Panc1 (cell line): Measurements from ENCODE around the gene CD9. TPM values are rescaled to one million over a fixed set of nuclear protein-coding genes. Genes with fewer than 3 reads are reported as not detected.

Experiments
- ATAC-seq: fragments of 200-7000 bp; cut with Tn5 transposase; 2 replicates; pipeline ENCODE4 v1.9.1; 2020; ENCODE audit warnings: mild to moderate bottlenecking, moderate library complexity
- BruUV-seq: library from RNA; stranded (reverse); fragments of 400-500 nt; replicated peaks from 2 replicates; lab custom pipeline; 2021; lab: Mats Ljungman, UMichigan
- CTCF ChIA-PET: fragments of 300-600 bp; sonication (Branson Sonifier 250); formaldehyde crosslinking; loops from one replicate; lab custom pipeline; 2022; ENCODE audit warnings: antibody characterized with exemption; lab: Charles Lee
- POLR2A ChIA-PET: fragments of 300-600 bp; sonication (Branson Sonifier 250); formaldehyde crosslinking; loops from one replicate; lab custom pipeline; 2022; ENCODE audit warnings: antibody characterized with exemption; lab: Charles Lee
- DNase-seq: peaks from one replicate; pipeline ENCODE4 v3.0.0-alpha.2; 2010; ENCODE audit warnings: low read depth, low spot score
- H3K27ac ChIP-seq: 2 replicates; pipeline ENCODE4 v1.5.1; 2011; ENCODE audit warnings: mild to moderate bottlenecking, low read length, inconsistent platforms
- H3K27me3 ChIP-seq: fragments of 200-500 bp; sonication (Bioruptor generic); 2 replicates; pipeline ENCODE4 v1.6.0; 2014; ENCODE audit warnings: low read length, inconsistent platforms; ENCODE audit not compliant: control insufficient read depth, insufficient read depth
- H3K36me3 ChIP-seq: fragments of 200-500 bp; sonication (Bioruptor generic); 2 replicates; pipeline ENCODE4 v1.5.1; 2014; ENCODE audit warnings: inconsistent platforms, mild to moderate bottlenecking, low read length, moderate library complexity; ENCODE audit not compliant: control insufficient read depth, insufficient read depth
- H3K4me1 ChIP-seq: 2 replicates; pipeline ENCODE4 v1.5.1; 2011; ENCODE audit warnings: inconsistent platforms, mild to moderate bottlenecking, low read length, moderate library complexity; ENCODE audit not compliant: control insufficient read depth, insufficient read depth
- H3K4me3 ChIP-seq, 2 experiments: 2 replicates each; pipeline ENCODE4 v1.5.1; 2011 to 2012; ENCODE audit warnings: low read depth in 2 of 2, low read length in 2 of 2, mild to moderate bottlenecking in 2 of 2, inconsistent platforms in 1 of 2, moderate library complexity in 1 of 2
- H3K9me3 ChIP-seq: fragments of 200-500 bp; sonication (Bioruptor generic); 2 replicates; pipeline ENCODE4 v1.5.1; 2014; ENCODE audit warnings: low read depth, mild to moderate bottlenecking, inconsistent platforms, low read length, moderate library complexity; ENCODE audit not compliant: control insufficient read depth, insufficient read depth
- POLR2AphosphoS5 ChIP-seq: IDR thresholded peaks from 2 replicates; pipeline ENCODE4 v1.6.1; 2012; ENCODE audit warnings: mild to moderate bottlenecking, low read depth, low read length, moderate library complexity
- SIN3A ChIP-seq: IDR thresholded peaks from 2 replicates; pipeline ENCODE4 v1.6.1; 2012; ENCODE audit warnings: low read depth, mild to moderate bottlenecking, low read length, moderate library complexity, borderline replicate concordance; ENCODE audit not compliant: insufficient read depth
- TCF7L2 ChIP-seq: IDR thresholded peaks from 2 replicates; pipeline ENCODE4 v1.6.1; 2011; ENCODE audit warnings: mild to moderate bottlenecking, low read depth, low read length, inconsistent platforms
- in situ Hi-C: cut with HindIII; loops from 2 replicates; pipeline ENCODE4 v1.10.0; 2016; ENCODE audit warnings: low sequenced_read_pairs, low pct_unique_long_range_greater_than_20kb
- intact Hi-C: fragments of 100-400 bp; cut with micrococcal nuclease; formaldehyde crosslinking; loops from one replicate; pipeline ENCODE4 v1.10.0; 2022; ENCODE audit not compliant: unreplicated experiment
- total RNA-seq: library from RNA; stranded (reverse); gene quantifications from one replicate; pipeline ENCODE4 v1.2.1, GENCODE V29; 2021; ENCODE audit not compliant: unreplicated experiment
- TF ChIP-seq, protein P1 (sequence below): fragments of 450-650 bp; IDR thresholded peaks from 2 replicates; pipeline ENCODE4 v1.5.1; 2017; ENCODE audit warnings: mild to moderate bottlenecking
- TF ChIP-seq, protein P2 (sequence below), 2 experiments: IDR thresholded peaks; 2 replicates each; pipeline ENCODE4 v1.6.1; 2011 to 2012; ENCODE audit warnings: low read depth in 2 of 2, control low read depth in 1 of 2, low read length in 1 of 2, mild to moderate bottlenecking in 1 of 2, moderate library complexity in 1 of 2; ENCODE audit not compliant: insufficient read depth in 1 of 2

The CD9 gene
- total RNA-seq, 1 experiment from 2014 or later, result 103 TPM

DNA sequence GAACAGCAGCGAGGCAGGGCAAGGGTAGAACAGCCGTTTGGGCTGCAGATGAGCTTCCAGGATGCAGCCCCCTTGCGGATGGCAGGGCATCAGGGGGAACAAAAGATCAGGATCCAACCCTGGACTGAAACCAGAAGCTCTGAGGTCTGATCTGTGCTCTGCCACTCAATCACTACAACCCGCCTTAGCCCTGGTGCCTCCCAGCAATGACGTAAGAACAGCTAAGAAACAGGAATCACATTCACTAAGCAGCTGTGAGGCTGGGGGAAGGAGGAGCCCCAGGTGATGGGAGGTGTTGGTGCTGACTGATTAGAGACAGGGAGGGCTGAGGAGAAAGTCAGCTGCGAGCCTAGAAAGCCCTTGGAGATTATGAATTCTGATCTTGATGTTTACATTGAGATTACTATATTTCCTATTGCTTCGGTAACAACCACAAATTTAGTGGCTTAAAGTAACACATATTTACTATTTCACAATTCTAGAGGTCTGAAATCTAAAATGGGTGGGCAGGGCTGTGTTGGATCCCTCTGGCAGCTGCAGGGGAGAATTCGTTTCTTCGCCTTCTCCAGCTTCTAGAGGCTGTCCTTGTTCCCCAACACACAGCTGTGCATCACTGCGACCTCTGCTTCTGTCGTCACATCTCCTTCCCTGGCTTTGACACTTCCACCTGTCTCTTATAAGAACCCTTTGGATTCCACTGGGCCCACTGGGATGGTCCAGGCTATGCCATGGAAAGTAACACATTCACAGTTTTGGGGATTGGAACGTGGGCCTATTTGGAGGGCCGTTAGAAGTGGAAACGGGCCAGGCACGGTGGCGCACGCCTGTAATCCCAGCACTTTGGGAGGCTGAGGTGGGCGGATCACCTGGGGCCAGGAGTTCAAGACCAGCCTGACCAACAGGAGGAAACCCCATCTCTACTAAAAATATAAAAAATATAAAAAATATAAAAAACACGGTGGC is 6.1 kb upstream of the CD9 start:
- Histone ChIP-seq H3K27me3 (no peaks in the 10 kb centered on the region), H3K36me3 (no peaks in the 10 kb centered on the region), H3K4me3 (no peak overlapping the region), H3K4me1 (peaks cover 4% of the 10 kb centered on the region), H3K27ac (no peak overlapping the region), H3K9me3 (no peaks in the 10 kb centered on the region)
- intact Hi-C loops (loop anchor here (2.0 kb wide), 2 partner anchors 91 to 131 kb away; no protein-coding TSS in a partner anchor), in situ Hi-C loops (no loop called here)
- no peak for DNase-seq
- POLR2A ChIA-PET, result interaction anchor here (0.6 kb wide), 1 partner anchor 76 kb away, joined by 17 read pairs; no protein-coding TSS in a partner anchor
- no TSS peak for BruUV-seq
- TF ChIP-seq, protein P1, sequence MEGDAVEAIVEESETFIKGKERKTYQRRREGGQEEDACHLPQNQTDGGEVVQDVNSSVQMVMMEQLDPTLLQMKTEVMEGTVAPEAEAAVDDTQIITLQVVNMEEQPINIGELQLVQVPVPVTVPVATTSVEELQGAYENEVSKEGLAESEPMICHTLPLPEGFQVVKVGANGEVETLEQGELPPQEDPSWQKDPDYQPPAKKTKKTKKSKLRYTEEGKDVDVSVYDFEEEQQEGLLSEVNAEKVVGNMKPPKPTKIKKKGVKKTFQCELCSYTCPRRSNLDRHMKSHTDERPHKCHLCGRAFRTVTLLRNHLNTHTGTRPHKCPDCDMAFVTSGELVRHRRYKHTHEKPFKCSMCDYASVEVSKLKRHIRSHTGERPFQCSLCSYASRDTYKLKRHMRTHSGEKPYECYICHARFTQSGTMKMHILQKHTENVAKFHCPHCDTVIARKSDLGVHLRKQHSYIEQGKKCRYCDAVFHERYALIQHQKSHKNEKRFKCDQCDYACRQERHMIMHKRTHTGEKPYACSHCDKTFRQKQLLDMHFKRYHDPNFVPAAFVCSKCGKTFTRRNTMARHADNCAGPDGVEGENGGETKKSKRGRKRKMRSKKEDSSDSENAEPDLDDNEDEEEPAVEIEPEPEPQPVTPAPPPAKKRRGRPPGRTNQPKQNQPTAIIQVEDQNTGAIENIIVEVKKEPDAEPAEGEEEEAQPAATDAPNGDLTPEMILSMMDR, result no peak
- TF ChIP-seq POLR2AphosphoS5 (no peak), TCF7L2 (no peak)
- CTCF ChIA-PET, result interaction anchor here (0.7 to 1.2 kb wide), 3 partner anchors 83 to 318 kb away, joined by 3 read pairs; no protein-coding TSS in a partner anchor
- no peak for ATAC-seq

DNA sequence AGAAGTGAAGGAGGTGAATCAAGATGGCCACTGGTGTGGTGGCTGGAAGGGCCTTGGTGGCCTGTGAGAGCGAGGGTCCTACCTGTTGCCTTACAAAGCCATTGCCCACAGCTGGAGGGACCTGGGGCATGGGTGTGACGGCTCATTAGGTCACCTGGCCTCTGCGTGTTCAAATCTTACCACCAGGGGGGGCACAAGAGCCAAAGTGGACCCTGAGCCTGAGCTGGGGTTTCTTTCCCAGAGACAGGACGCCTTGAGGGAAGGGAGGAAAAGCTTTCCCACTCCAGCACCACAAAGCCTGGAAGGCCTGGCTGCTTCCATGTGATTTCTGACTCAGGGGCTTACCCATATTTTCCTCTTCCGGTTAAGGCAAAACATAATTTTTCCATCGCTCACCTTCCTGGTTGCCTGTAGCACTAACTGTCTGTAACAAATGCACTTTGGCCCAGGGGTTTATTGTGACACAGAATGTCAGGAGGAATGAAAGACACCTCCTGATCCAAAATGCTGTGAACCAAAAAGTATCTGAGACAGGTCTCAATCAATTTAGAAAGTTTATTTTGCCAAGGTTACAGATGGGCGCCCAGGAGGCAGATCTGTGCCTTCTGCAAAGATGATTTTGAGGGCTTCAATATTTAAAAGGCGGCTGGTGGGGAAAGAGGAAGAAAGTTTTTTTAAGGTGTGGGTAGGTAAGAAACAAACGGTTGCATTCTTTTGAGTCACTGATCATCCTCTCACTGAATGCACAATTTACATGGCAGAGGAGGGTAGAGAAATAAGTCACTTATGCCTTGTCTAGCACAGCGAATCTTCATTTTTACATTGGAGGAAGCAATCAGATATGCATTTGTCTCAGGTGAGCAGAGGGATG is 4.3 kb upstream of the CD9 start:
- BruUV-seq, result no TSS peak
- Histone ChIP-seq H3K4me1 (peaks cover 7% of the 10 kb centered on the region), H3K36me3 (no peaks in the 10 kb centered on the region; the same call in 1 of the 2 replicates), H3K27me3 (no peaks in the 10 kb centered on the region), H3K27ac (peak overlapping the region; percentile 61), H3K4me3 (no peak overlapping the region), H3K9me3 (no peaks in the 10 kb centered on the region)
- ChIA-PET CTCF (interaction anchor here (0.6 to 1.3 kb wide), 10 partner anchors 8 to 101 kb away, joined by 3 to 11 read pairs (median 6); no protein-coding TSS in a partner anchor), POLR2A (no interaction called here)
- ATAC-seq (peak; percentile 85), DNase-seq (peak; percentile 87)
- intact Hi-C loops, result loop anchor here (2.0 kb wide), 2 partner anchors 89 to 133 kb away; no protein-coding TSS in a partner anchor
- in situ Hi-C loops, result no loop called here
- TF ChIP-seq, protein P1, result peak; percentile 88
- TF ChIP-seq SIN3A, result no peak

DNA sequence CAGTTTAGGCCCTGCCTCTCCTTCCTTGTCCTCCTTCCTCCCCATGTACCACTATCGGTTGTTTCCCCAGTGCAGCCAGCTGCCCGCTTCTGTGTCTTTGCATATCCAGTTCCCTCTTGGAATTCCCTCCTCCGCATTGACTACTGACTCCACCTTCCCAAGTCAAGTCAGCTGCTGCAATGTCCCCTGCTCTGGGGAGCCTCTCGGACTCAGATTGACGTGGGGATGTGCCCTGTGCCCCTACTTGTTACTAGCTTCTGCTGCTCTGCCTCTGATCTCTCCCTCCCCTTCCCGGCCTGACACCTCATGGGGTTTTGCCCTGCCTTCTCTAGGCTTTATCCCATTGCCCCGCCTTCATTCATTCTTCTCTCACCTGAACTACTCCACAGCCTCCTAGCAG is 2.1 kb upstream of the CD9 start:
- DNase-seq (no peak), ATAC-seq (no peak)
- ChIA-PET CTCF (interaction anchor here (0.6 kb wide), 1 partner anchor 152 kb away, joined by 3 read pairs; no protein-coding TSS in a partner anchor), POLR2A (no interaction called here)
- H3K9me3 ChIP-seq, result no peaks in the 10 kb centered on the region
- in situ Hi-C loops, result no loop called here
- H3K4me3 ChIP-seq, result no peak overlapping the region
- no peak overlapping the region for H3K27ac ChIP-seq
- no TSS peak for BruUV-seq
- intact Hi-C loops, result no loop called here
- H3K27me3 ChIP-seq, result no peaks in the 10 kb centered on the region
- H3K4me1 ChIP-seq, result peaks cover 20% of the 10 kb centered on the region
- TF ChIP-seq, protein P1, result no peak
- TF ChIP-seq TCF7L2, result no peak
- no peak for TF ChIP-seq POLR2AphosphoS5
- TF ChIP-seq, protein P2, sequence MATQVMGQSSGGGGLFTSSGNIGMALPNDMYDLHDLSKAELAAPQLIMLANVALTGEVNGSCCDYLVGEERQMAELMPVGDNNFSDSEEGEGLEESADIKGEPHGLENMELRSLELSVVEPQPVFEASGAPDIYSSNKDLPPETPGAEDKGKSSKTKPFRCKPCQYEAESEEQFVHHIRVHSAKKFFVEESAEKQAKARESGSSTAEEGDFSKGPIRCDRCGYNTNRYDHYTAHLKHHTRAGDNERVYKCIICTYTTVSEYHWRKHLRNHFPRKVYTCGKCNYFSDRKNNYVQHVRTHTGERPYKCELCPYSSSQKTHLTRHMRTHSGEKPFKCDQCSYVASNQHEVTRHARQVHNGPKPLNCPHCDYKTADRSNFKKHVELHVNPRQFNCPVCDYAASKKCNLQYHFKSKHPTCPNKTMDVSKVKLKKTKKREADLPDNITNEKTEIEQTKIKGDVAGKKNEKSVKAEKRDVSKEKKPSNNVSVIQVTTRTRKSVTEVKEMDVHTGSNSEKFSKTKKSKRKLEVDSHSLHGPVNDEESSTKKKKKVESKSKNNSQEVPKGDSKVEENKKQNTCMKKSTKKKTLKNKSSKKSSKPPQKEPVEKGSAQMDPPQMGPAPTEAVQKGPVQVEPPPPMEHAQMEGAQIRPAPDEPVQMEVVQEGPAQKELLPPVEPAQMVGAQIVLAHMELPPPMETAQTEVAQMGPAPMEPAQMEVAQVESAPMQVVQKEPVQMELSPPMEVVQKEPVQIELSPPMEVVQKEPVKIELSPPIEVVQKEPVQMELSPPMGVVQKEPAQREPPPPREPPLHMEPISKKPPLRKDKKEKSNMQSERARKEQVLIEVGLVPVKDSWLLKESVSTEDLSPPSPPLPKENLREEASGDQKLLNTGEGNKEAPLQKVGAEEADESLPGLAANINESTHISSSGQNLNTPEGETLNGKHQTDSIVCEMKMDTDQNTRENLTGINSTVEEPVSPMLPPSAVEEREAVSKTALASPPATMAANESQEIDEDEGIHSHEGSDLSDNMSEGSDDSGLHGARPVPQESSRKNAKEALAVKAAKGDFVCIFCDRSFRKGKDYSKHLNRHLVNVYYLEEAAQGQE (IDR thresholded peaks at IDR 0.05; ENCODE audit: insufficient read depth in 1 of 2, low read depth in 2 of 2, low read length in 1 of 2), result no peak
- no peak for TF ChIP-seq SIN3A
- H3K36me3 ChIP-seq, result no peaks in the 10 kb centered on the region; the same call in 1 of the 2 replicates
